Measurements from ENCODE around the gene CASZ1.

DNA sequence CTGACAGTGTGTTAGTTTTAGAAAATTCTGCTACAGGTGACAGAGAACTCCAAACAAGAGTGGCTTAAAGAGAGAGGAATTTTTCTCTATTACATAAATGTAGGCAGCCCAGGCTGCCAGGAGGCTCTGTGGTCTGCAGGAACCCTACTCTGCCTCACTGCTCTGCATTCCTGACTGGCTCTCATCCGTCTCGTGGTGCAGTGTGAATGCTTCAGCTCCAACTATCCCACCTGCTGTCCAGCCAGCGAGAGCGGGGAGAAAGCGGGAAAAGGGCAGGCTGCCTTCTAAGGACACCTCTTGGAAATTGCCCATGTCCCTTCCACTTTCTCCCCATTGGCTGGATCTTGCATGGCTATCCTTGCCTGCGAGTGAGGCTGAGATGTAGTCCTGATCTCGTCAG, 190.4 kb downstream of the CASZ1 start:
- TF ChIP-seq GABPA (IDR thresholded peaks at IDR 0.05; ENCODE audit: low read depth) = no peak
- TF ChIP-seq, protein P1, sequence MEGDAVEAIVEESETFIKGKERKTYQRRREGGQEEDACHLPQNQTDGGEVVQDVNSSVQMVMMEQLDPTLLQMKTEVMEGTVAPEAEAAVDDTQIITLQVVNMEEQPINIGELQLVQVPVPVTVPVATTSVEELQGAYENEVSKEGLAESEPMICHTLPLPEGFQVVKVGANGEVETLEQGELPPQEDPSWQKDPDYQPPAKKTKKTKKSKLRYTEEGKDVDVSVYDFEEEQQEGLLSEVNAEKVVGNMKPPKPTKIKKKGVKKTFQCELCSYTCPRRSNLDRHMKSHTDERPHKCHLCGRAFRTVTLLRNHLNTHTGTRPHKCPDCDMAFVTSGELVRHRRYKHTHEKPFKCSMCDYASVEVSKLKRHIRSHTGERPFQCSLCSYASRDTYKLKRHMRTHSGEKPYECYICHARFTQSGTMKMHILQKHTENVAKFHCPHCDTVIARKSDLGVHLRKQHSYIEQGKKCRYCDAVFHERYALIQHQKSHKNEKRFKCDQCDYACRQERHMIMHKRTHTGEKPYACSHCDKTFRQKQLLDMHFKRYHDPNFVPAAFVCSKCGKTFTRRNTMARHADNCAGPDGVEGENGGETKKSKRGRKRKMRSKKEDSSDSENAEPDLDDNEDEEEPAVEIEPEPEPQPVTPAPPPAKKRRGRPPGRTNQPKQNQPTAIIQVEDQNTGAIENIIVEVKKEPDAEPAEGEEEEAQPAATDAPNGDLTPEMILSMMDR (IDR thresholded peaks at IDR 0.05; ENCODE audit: insufficient read depth, low read length) = no peak
- TF ChIP-seq POLR2AphosphoS5 (IDR thresholded peaks at IDR 0.05; ENCODE audit: low read depth) = no peak
